CD4-positive, alpha-beta T cell treated with Interleukin-4 for 4 hours (primary cell): ENCODE data around the gene ADAMTS16.

Experiments used
- DNase-seq: peaks from one replicate; pipeline ENCODE4 v3.0.0-alpha.2; 2020

Gene ADAMTS16

DNA sequence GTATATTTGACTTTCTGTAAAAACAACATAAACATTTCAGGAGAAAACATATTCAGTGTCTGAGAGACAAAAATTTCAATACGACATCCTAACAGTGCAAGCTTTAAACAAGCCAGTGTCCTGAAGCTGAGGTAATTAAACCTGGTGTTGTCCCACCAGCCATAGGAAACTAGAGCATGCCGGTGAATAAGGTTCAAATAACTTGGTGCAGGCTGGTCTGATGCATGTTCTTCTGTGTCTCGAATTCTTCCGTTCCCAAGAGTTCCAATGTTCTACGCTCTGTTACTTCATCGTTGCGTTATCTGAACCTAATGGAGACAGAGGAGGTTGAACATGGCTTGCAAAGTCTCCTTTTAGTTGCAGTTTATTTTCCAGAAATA is 48.9 kb downstream of the ADAMTS16 start:
- no peak for DNase-seq

- DNase-seq, result no peak
Measured at GRCh38 chr5:5191906-5192305, 51.8 kb downstream of the ADAMTS16 start.

GRCh38 chr5:5192681-5193080 is 52.6 kb downstream of the ADAMTS16 start:
- DNase-seq, result no peak

GRCh38 chr5:5195128-5195918 is 55.2 kb downstream of the ADAMTS16 start:
- DNase-seq, result no peak

DNA sequence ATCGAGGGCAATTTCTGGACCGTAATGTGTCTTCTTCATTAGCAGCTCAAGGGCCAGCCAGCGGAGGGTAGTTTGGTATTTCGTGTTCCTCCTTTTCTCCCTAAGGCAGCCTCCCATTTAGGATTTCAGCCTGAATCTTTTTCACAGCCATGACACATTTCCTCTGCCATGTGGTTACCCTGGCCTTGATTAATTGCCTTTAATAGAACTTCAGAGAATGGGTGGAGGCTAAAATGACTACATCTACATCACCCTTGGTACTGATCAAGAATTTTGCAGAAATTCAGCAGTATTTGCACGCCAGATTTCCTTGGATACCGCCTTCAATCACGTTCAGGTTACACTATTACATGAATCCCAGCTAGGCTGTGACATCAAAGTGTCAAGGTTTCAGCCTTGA is 58.0 kb downstream of the ADAMTS16 start:
- DNase-seq, result no peak

DNA sequence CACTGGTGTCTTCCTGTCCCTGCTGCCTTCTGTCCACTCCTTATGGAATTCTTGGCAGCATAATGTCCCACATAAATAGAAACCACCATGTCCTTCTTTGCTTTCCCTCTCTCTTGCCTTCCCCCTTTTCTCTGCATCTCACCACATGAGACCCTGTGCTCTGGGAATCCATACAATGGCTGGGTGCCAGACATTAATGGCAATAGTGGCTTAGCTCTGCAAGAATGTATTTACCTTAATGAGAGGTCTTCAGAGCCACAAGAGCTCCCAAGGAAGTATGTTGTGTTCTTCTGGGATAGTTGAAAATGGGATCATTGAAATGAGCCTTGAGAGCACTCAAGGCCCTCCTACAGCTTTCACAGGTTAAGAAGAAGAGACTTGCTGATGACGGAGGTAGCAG is 58.7 kb downstream of the ADAMTS16 start:
- no peak for DNase-seq

DNA sequence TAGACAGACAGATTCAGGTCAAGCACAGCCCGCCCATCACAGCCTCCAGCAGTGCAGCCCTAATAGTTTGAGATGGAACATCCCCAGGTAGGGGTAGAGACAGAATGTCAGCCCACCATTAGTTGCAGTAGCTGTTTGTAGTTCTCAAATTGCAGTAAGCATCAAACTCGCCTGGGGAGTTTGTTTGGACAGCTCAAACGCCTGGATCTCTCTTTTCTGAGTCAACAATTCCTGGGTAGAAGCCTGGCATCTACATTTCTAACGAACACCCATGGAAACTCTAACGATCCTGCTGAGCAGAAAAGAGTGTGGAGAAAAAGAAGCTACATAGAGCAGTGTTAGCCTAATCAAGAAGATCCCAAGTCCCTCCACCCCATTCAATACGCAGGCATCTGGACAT is 59.4 kb downstream of the ADAMTS16 start:
- DNase-seq, result no peak

- no peak for DNase-seq
Measured at GRCh38 chr5:5200133-5200532, 60.0 kb downstream of the ADAMTS16 start.

GRCh38 chr5:5202321-5202720 is 62.2 kb downstream of the ADAMTS16 start:
- DNase-seq, result no peak

DNA sequence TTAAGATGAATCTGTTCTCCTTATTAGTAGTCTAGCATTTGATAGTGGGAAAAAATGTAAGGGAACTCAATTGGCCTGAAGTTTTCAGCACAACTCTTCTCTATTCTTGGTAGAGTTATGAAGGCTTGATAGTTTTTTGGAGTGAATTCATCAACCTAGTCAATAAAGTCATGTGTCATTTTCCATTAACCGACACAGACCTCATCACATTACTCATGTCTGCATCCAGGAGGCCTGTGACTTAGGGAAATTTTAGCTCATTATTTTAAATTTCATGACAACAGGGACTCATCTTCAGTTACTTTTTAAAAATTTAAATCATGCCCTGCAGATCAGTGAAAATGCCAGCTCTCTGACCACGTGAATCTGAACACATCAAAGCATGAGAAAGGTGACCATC is 63.3 kb downstream of the ADAMTS16 start:
- no peak for DNase-seq

DNA sequence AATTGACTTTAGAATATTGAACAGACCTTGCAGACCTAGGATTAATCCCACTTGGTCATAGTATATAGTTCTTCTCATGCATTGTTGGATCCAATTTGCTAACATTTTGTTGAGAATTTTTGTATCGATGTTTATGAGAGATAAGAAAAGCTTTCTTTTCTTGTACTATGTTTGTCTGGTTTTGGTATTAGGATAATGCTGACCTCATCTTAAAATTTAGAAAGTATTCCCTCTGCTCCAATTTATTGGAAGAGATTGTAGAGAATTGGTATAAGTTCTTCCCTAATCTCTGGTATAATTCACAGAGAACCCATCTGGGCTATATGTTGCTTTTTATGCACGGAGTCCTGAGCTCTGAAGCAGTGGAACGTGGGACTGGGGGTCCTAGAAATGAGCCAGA is 67.7 kb downstream of the ADAMTS16 start:
- no peak for DNase-seq

GRCh38 chr5:5209089-5209488 is 69.0 kb downstream of the ADAMTS16 start:
- DNase-seq, result no peak

DNA sequence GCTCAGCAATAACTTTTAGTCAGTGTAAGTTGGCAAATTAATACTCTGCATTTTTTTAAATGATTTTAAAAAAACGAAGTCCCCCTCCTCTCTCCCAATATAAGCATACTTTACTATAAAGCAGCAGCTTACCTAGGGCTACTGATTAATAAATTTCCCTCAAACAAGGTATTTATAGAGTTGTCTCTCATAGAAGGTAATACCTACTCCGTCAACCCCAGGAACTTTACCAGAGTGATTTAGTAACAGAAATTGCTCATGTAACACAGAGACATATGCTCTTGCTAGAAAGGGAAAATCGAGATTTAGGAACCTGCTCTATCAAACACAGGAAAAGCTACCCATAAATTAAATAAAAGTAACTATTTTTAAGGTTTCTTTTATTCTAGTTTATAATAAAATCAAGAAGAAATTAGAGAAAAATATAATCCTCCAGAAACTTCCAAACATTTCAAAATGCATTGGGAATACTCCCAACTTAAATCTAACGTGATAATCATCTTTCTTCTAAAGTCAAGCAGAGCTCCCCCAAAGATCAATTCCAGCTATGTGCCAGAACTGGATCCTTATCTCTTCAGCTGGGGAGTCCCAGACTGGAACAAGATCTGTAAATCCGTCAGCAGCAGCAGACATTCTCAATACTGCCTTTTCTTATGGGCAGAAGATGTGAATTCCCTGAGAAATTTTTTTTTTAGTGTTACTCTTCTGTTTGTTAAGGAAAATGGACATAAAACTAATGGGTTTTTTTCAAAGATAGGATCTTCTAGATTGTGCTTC is 69.6 kb downstream of the ADAMTS16 start:
- no peak for DNase-seq

GRCh38 chr5:5217371-5217770 is 77.2 kb downstream of the ADAMTS16 start:
- DNase-seq, result no peak

DNA sequence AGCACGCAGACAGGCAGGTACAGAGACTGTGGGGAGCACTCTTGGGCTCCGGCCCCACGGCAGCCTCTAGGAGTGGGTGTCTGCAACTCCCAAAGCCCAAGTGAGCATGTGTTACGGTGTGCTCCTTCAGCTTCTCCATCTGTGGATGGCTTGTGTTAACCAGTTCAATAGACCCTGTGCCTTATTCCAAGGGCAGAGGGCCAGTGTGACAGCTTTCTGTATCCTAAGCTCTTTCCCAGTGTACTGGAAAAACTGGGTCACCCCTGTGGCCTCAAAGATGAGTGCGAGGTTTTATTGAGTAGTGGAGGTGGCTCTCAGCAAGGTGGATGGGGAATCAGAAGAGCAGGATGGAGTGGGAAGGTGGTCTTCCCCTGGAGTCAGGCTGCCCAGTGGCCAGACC is 78.3 kb downstream of the ADAMTS16 start:
- no peak for DNase-seq

DNA sequence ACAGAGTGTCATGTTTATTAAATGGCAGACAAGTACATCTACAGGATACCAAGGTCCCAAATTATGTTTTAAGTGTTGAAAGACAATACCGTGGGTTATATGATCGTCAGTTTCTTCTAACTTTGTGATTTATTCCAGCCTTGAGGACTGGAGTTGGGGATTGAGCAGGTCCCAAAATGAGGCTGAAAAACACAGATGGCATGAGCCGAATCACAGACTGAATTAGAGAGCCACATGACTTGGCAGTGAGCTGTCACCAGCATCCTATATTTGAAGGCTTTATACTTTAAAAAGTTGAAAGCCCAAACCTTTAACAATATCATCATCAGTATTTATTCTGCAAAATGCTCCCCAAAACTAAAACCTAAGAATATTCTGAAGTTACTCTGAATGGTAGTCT is 79.4 kb downstream of the ADAMTS16 start:
- no peak for DNase-seq

DNA sequence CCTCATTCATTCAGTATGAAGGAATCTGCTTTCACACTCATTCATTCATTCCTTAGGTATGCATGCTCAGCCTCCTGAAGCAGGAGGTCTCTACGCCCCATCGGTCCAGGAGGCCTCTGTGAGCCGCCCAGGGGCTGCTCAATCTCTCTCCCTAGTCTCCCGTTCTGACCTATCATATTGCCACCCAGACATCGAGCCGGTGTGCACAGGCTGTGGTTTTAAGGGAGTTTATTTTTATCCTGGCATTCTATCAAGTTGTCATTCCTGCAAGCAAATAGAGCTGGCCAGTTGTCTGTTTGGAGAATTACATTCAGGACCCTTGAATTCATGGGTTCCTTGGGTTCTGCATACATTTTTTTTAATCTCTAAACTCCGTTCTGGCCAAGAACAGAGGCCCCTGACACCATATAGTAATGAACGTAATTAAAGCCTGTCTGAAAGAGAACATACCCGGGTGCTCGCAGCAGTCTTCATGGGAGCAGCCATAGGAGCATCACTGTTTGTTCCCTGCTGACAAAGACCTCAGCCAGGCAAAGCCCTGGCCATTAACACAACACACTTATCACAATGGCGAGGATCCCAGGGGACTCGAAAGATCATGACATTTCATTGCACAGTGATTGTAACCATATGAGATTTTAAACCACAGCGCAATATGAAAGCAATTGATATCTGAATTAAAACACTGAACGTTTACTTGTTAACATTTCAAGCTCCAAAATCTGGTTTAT is 80.9 kb downstream of the ADAMTS16 start:
- DNase-seq, result no peak

DNA sequence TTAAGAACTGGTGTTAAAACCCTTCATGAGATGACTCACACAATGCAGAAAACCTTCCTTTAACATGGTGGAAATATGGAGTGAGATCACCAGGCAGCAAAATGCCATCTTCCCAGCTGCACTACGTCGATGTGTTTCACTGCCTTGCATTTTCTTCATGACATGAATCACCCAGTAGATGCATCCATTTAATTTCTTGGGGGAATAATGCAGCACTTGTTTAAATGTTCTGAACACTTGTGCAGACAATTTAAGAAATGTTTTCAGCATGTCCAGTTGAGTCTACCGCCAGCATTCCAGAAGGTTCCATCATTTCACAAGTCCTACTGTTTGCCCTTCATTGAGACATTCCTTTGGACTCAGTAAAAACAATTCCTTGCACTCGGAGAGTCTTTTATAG is 81.6 kb downstream of the ADAMTS16 start:
- no peak for DNase-seq

- no peak for DNase-seq
Measured at GRCh38 chr5:5231576-5231975, 91.4 kb downstream of the ADAMTS16 start.

GRCh38 chr5:5234912-5235311 is 94.8 kb downstream of the ADAMTS16 start:
- no peak for DNase-seq

- DNase-seq, result no peak
Measured at GRCh38 chr5:5235685-5236084, 95.6 kb downstream of the ADAMTS16 start.

GRCh38 chr5:5239191-5239590 is 99.1 kb downstream of the ADAMTS16 start:
- no peak for DNase-seq

DNA sequence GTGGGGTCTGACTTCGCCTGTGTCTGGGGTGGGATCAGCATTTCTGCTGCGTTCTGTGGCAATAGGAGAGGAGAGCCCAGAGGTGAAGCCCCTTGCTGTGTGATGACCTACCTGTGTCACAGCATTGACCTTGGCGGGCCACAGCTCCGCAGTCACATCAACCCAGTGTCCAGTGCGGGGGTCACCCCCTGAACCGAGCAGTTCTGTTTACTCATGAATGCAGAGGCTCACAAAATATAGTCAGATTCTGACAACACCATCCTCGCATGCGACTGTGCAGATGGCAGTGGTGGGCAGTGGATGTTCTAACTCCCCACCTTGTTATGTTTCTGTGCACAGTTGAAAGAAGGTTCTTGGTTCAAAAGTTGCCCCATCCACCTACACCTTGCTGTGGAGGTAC is 100.1 kb downstream of the ADAMTS16 start:
- no peak for DNase-seq

DNA sequence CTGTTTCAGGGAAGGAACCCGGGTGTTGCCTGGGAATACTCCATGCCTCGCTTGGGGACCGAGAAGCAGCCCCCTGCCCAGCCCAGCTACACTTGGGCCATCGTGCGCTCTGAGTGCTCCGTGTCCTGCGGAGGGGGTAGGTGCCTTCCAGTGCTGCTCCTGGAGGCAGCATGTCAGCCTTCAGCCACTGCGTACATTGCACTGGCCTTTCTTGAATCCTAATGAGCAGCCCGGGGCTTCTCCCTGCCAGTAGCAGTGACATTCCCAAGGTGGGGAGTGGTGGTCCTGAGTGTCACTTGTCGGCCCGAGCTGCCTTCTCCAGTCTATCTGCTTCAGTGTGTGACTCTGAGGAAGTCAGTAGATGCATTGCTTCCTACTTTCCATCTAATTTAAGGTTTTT is 101.9 kb downstream of the ADAMTS16 start:
- DNase-seq, result no peak
